Measurements from ENCODE around the gene HNRNPF.

Gene HNRNPF

GRCh38 chr10:43408331-43408709 is 666 bp downstream of the HNRNPF start:
- Histone ChIP-seq H4K20me1 (ENCODE audit: control insufficient read depth, insufficient read depth, low read depth, low read length) (peaks cover 21% of the 10 kb centered on the region), H3F3A (ENCODE audit: control insufficient read depth, insufficient read depth) (peaks cover 39% of the 10 kb centered on the region), H3K4me1 (ENCODE audit: control insufficient read depth, low read length) (peaks cover 33% of the 10 kb centered on the region), H3K9me3 (ENCODE audit: control insufficient read depth, insufficient read depth, low read length) (no peaks in the 10 kb centered on the region), H3K4me3 (ENCODE audit: low read length) (peak overlapping the region; percentile 85), H3K9me2 (replicated peaks; ENCODE audit: control insufficient read depth, low read length) (no peaks in the 10 kb centered on the region), H3K27ac (ENCODE audit: low read depth, low read length) (peak overlapping the region; percentile 95), H3K4me2 (ENCODE audit: low read length) (peak overlapping the region; percentile 88), H3K27me3 (ENCODE audit: control insufficient read depth, low read length) (no peaks in the 10 kb centered on the region), H3K79me2 (ENCODE audit: control insufficient read depth, low read length) (peaks cover 69% of the 10 kb centered on the region), H3K36me3 (ENCODE audit: control insufficient read depth, low read length) (peaks cover 54% of the 10 kb centered on the region)
- TF ChIP-seq, protein P1, sequence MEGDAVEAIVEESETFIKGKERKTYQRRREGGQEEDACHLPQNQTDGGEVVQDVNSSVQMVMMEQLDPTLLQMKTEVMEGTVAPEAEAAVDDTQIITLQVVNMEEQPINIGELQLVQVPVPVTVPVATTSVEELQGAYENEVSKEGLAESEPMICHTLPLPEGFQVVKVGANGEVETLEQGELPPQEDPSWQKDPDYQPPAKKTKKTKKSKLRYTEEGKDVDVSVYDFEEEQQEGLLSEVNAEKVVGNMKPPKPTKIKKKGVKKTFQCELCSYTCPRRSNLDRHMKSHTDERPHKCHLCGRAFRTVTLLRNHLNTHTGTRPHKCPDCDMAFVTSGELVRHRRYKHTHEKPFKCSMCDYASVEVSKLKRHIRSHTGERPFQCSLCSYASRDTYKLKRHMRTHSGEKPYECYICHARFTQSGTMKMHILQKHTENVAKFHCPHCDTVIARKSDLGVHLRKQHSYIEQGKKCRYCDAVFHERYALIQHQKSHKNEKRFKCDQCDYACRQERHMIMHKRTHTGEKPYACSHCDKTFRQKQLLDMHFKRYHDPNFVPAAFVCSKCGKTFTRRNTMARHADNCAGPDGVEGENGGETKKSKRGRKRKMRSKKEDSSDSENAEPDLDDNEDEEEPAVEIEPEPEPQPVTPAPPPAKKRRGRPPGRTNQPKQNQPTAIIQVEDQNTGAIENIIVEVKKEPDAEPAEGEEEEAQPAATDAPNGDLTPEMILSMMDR (IDR thresholded peaks at IDR 0.05; ENCODE audit: low read depth, low read length, poor library complexity, severe bottlenecking): no peak
- no peak for TF ChIP-seq EZH2phosphoT487 (IDR thresholded peaks at IDR 0.05; ENCODE audit: borderline replicate concordance, low read length)

DNA sequence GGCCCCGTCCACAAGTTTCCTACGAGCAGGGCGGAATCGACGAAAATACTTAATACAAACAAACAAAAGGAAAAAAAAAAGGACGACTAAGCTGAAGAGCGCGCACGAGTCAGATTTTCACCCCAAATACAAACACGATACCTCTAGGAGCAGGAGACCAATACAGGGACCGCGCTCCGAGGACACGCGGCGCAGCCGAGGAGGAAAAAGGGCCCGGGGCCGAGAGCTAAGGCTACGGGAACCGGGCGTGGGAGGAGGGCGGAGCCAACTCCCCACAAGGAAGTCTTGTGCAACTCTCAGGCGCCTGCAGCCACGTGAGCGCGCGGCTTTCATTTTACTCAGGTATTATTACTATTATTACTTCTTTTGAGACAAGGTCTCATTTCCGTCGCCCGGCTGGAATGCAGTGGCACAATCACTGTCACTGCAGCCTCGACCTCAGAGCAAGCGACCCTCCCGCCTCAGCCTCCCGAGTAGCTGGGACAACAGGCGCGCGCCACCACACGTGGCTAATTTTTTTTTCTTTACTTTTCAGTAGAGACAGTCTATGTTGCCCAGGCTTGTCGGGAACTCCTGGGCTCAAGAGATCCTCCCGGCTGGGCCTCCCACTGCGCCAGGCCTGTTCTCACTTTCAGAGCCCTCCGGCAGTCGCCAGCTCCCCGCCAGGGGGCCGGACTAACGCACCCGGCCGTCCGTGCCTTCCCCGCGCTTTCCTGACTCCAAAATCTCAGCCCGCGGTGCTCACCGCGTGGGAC is 1.2 kb downstream of the HNRNPF start:
- Histone ChIP-seq H3K27me3 (ENCODE audit: control insufficient read depth, low read length) (no peaks in the 10 kb centered on the region), H3K4me1 (ENCODE audit: control insufficient read depth, low read length) (peaks cover 39% of the 10 kb centered on the region), H3K27ac (ENCODE audit: low read depth, low read length) (peak overlapping the region; percentile 95), H4K20me1 (ENCODE audit: control insufficient read depth, insufficient read depth, low read depth, low read length) (peaks cover 24% of the 10 kb centered on the region), H3F3A (ENCODE audit: control insufficient read depth, insufficient read depth) (peaks cover 44% of the 10 kb centered on the region), H3K9me3 (ENCODE audit: control insufficient read depth, insufficient read depth, low read length) (no peaks in the 10 kb centered on the region), H3K4me2 (ENCODE audit: low read length) (peak overlapping the region; percentile 88), H3K79me2 (ENCODE audit: control insufficient read depth, low read length) (peaks cover 75% of the 10 kb centered on the region), H3K36me3 (ENCODE audit: control insufficient read depth, low read length) (peaks cover 60% of the 10 kb centered on the region), H3K4me3 (ENCODE audit: low read length) (peak overlapping the region; percentile 85), H3K9me2 (replicated peaks; ENCODE audit: control insufficient read depth, low read length) (no peaks in the 10 kb centered on the region)
- TF ChIP-seq, protein P1 (IDR thresholded peaks at IDR 0.05; ENCODE audit: low read depth, low read length, poor library complexity, severe bottlenecking): peak; percentile 60
- no peak for TF ChIP-seq EZH2phosphoT487 (IDR thresholded peaks at IDR 0.05; ENCODE audit: borderline replicate concordance, low read length)

GRCh38 chr10:43407148-43407575 is 1.8 kb downstream of the HNRNPF start:
- TF ChIP-seq, protein P1 (IDR thresholded peaks at IDR 0.05; ENCODE audit: low read depth, low read length, poor library complexity, severe bottlenecking): no peak
- no peak for TF ChIP-seq EZH2phosphoT487 (IDR thresholded peaks at IDR 0.05; ENCODE audit: borderline replicate concordance, low read length)
- Histone ChIP-seq H3F3A (ENCODE audit: control insufficient read depth, insufficient read depth) (peaks cover 50% of the 10 kb centered on the region), H3K36me3 (ENCODE audit: control insufficient read depth, low read length) (peaks cover 66% of the 10 kb centered on the region), H3K27me3 (ENCODE audit: control insufficient read depth, low read length) (no peaks in the 10 kb centered on the region), H3K9me2 (replicated peaks; ENCODE audit: control insufficient read depth, low read length) (no peaks in the 10 kb centered on the region), H3K4me3 (ENCODE audit: low read length) (peak overlapping the region; percentile 85), H3K4me2 (ENCODE audit: low read length) (peak overlapping the region; percentile 88), H3K4me1 (ENCODE audit: control insufficient read depth, low read length) (peaks cover 45% of the 10 kb centered on the region), H3K79me2 (ENCODE audit: control insufficient read depth, low read length) (peaks cover 81% of the 10 kb centered on the region), H4K20me1 (ENCODE audit: control insufficient read depth, insufficient read depth, low read depth, low read length) (peaks cover 24% of the 10 kb centered on the region), H3K9me3 (ENCODE audit: control insufficient read depth, insufficient read depth, low read length) (no peaks in the 10 kb centered on the region), H3K27ac (ENCODE audit: low read depth, low read length) (peak overlapping the region; percentile 95)

Data from DOHH2 (cell line).